Esophagus muscularis mucosa (tissue), 4 donors: Measurements from ENCODE around the gene TRAF3IP3. TPM values are rescaled to one million over a fixed set of nuclear protein-coding genes. Genes with fewer than 3 reads are reported as not detected.

ENCODE experiments used
- DNase-seq: peaks from one replicate; pipeline ENCODE4 v3.0.0-alpha.2; 2017; ENCODE audit errors: extremely low spot score
- H3K27ac ChIP-seq, 4 donors: fragments of 200-600 bp; sonication (generic); replicated peaks in 1 of 4; 1 replicate in 3 of 4; 2 replicates in 1 of 4; pipeline ENCODE4 v1.5.1; 2016 to 2019; ENCODE audit warnings: mild to moderate bottlenecking in 1 of 4
- H3K27me3 ChIP-seq, 4 donors: fragments of 200-600 bp; sonication (generic); one replicate each; pipeline versions ENCODE4 v1.5.1 to v1.6.0; 2016 to 2019
- H3K36me3 ChIP-seq, 4 donors: fragments of 200-600 bp; sonication (generic); one replicate each; pipeline ENCODE4 v1.5.1; 2016 to 2019
- H3K4me1 ChIP-seq, 4 donors: fragments of 200-600 bp; sonication (generic); one replicate each; pipeline ENCODE4 v1.5.1; 2016 to 2019
- H3K4me3 ChIP-seq, 4 donors: fragments of 200-600 bp; sonication (generic); 1 replicate in 2 of 4; 2 replicates in 2 of 4; pipeline ENCODE4 v1.5.1; 2016 to 2019; ENCODE audit warnings: mild to moderate bottlenecking in 4 of 4, moderate library complexity in 1 of 4
- H3K9me3 ChIP-seq, 4 donors: fragments of 200-600 bp; sonication (generic); 1 replicate in 3 of 4; 2 replicates in 1 of 4; pipeline ENCODE4 v1.5.1; 2016 to 2019
- EP300 ChIP-seq: sonication (generic); formaldehyde crosslinking; IDR thresholded peaks from one replicate; pipeline ENCODE4 v1.6.1; 2017; ENCODE audit warnings: antibody characterized with exemption
- POLR2A ChIP-seq: fragments of 450-650 bp; IDR thresholded peaks from one replicate; pipeline ENCODE4 v1.6.1; 2017; ENCODE audit warnings: antibody characterized with exemption, moderate library complexity, mild to moderate bottlenecking, low read depth
- POLR2AphosphoS5 ChIP-seq, 2 donors: sonication (generic); formaldehyde crosslinking; IDR thresholded peaks; one replicate each; pipeline ENCODE4 v1.6.1; 2017; ENCODE audit warnings: antibody characterized with exemption in 2 of 2
- WGBS: methylation state at CpG from one replicate; pipeline ENCODE4 v1.1.5; 2018; 5-methylcytosine and 5-hydroxymethylcytosine counted together
- intact Hi-C: fragments of 100-400 bp; cut with DNase I; formaldehyde crosslinking; loops from one replicate; pipeline ENCODE4 v1.15.1; 2023
- total RNA-seq, 4 donors: library from RNA; depleted of rRNA; stranded (reverse); fragments of >200 nt; gene quantifications; one replicate each; pipeline versions ENCODE4 v1.1.0 to v1.2.1, GENCODE V29; 2016
- TF ChIP-seq, protein P1 (sequence below), 3 experiments: fragments of 200-600 bp in 2 of 3; fragments of 450-650 bp in 1 of 3; sonication (generic) in 2 of 3; IDR thresholded peaks; one replicate each; pipeline ENCODE4 v1.5.1; 2017 to 2019; ENCODE audit warnings: antibody characterized with exemption in 3 of 3, mild to moderate bottlenecking in 2 of 3, moderate library complexity in 1 of 3

TRAF3IP3 gene
- total RNA-seq, 4 donors from 2014 or later = 1.0 to 4.3 (median 2.8) TPM

- TF ChIP-seq POLR2A (no peak), POLR2AphosphoS5 (IDR thresholded peaks at IDR 0.05) (no peak), EP300 (no peak)
- TF ChIP-seq, protein P1, sequence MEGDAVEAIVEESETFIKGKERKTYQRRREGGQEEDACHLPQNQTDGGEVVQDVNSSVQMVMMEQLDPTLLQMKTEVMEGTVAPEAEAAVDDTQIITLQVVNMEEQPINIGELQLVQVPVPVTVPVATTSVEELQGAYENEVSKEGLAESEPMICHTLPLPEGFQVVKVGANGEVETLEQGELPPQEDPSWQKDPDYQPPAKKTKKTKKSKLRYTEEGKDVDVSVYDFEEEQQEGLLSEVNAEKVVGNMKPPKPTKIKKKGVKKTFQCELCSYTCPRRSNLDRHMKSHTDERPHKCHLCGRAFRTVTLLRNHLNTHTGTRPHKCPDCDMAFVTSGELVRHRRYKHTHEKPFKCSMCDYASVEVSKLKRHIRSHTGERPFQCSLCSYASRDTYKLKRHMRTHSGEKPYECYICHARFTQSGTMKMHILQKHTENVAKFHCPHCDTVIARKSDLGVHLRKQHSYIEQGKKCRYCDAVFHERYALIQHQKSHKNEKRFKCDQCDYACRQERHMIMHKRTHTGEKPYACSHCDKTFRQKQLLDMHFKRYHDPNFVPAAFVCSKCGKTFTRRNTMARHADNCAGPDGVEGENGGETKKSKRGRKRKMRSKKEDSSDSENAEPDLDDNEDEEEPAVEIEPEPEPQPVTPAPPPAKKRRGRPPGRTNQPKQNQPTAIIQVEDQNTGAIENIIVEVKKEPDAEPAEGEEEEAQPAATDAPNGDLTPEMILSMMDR (IDR thresholded peaks at IDR 0.05) = no peak
- no peaks in the 10 kb centered on the region for H3K9me3 ChIP-seq
- H3K4me3 ChIP-seq = no peak overlapping the region
- intact Hi-C loops = no loop called here
- no peak for DNase-seq
- H3K27me3 ChIP-seq = no peaks in the 10 kb centered on the region
- WGBS = 90% methylated on average over 4 of the region's 4 CpGs
- H3K36me3 ChIP-seq = no peaks in the 10 kb centered on the region
- no peak overlapping the region for H3K27ac ChIP-seq
- peaks cover 0 to 7% (median 0%) of the 10 kb centered on the region in 4 donors for H3K4me1 ChIP-seq
Observed at GRCh38 chr1:209720326-209720725, 35.5 kb upstream of the TRAF3IP3 start.

DNA sequence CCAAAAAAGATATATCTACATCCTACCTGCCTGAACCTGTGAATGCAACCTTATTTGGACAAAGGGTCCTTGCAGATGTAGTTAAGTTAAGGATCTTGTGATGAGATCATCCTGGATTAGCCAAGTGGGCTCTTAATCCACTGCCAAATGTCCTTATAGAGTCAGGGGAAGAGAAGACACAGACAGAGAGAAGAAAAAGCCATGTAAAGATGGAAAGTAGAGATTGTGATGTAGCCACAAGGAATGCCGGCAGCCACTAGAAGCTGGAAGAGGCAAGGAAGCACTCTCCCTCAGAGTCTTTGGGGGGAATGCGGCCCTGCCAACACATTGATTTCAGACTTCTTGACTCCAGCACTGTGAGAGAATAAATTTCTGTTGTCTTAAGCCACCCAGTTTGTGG, 35.0 kb upstream of the TRAF3IP3 start:
- no peak for DNase-seq
- 70% methylated on average over 2 of the region's 2 CpGs for WGBS
- Histone ChIP-seq H3K4me3 (no peak overlapping the region), H3K27me3 (no peaks in the 10 kb centered on the region), H3K27ac (no peak overlapping the region), H3K4me1 (peaks cover 0 to 7% (median 0%) of the 10 kb centered on the region in 4 donors), H3K9me3 (no peaks in the 10 kb centered on the region), H3K36me3 (no peaks in the 10 kb centered on the region)
- no peak for TF ChIP-seq POLR2A
- TF ChIP-seq, protein P1 (IDR thresholded peaks at IDR 0.05) = no peak
- TF ChIP-seq POLR2AphosphoS5 (IDR thresholded peaks at IDR 0.05) = no peak
- TF ChIP-seq EP300 = no peak
- intact Hi-C loops = no loop called here

DNA sequence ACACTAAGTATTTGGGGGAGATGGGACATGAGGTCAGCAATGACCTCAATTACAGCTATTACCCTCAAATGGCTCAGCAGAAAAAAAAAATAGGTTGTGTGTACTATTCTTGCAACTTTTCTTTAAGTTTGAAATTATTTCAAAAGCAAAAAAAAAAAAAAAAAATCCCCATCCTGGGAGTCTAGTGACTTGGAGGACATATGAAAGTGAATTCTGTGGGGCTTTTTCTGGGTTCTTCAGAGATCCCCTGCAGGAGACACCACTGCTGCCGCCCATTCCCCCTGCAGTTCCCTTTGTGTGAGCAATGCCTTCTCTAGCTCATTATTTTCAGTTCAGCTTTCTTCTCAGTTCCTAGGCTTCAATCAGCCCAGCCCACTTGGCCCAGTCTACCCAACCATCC, 34.5 kb upstream of the TRAF3IP3 start:
- peaks cover 0 to 7% (median 0%) of the 10 kb centered on the region in 4 donors for H3K4me1 ChIP-seq
- H3K9me3 ChIP-seq = no peaks in the 10 kb centered on the region
- H3K27ac ChIP-seq = no peak overlapping the region
- TF ChIP-seq, protein P1 (IDR thresholded peaks at IDR 0.05) = no peak
- whole genome bisulfite sequencing = 88% methylated on average over 1 of the region's 1 CpG
- H3K4me3 ChIP-seq = no peak overlapping the region
- H3K27me3 ChIP-seq = no peaks in the 10 kb centered on the region
- no peaks in the 10 kb centered on the region for H3K36me3 ChIP-seq
- intact Hi-C loops = no loop called here
- no peak for DNase-seq

DNA sequence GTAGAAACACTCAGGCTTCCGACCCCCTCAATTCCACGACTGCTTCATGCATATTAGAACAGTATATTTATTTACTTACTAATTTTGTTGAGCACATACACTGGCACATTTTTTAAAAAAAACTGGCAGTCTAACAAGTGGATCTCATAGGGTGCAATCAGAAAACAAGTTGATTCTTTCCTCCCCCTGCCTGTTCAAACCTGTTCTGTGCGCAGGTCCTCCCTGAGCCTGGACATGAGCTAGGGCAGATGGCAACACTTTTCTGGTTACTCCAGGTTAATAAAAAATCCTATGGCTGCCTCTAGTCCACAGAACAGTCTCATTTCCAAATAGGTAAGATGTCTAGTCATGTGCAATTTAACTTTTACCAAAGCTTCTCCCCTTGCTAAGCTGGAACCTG, 32.6 kb upstream of the TRAF3IP3 start:
- intact Hi-C loops = no loop called here
- no peaks in the 10 kb centered on the region for H3K27me3 ChIP-seq

More for the DNA sequence above, 32.6 kb upstream of the TRAF3IP3 start:
- H3K27ac ChIP-seq = no peak overlapping the region
- no peak overlapping the region for H3K4me3 ChIP-seq
- H3K9me3 ChIP-seq = no peaks in the 10 kb centered on the region
- 98% methylated on average over 3 of the region's 3 CpGs for WGBS
- no peak for DNase-seq
- H3K36me3 ChIP-seq = no peaks in the 10 kb centered on the region
- TF ChIP-seq POLR2AphosphoS5 (IDR thresholded peaks at IDR 0.05) (no peak), POLR2A (no peak), EP300 (no peak)
- TF ChIP-seq, protein P1 (IDR thresholded peaks at IDR 0.05) = no peak
- peaks cover 0 to 7% (median 0%) of the 10 kb centered on the region in 4 donors for H3K4me1 ChIP-seq
